HG03139 (cell line): ENCODE data around the gene FAM171A1.

Experiments
- ATAC-seq: cut with Tn5 transposase; IDR thresholded peaks from one replicate; pipeline ENCODE4 v1.9.1; 2021; ENCODE audit not compliant: unreplicated experiment

FAM171A1 gene

GRCh38 chr10:15374566-15374965 is 3.5 kb upstream of the FAM171A1 start:
- ATAC-seq: no peak

- no peak for ATAC-seq
These were observed 3.1 kb upstream of the FAM171A1 start for GRCh38 chr10:15374156-15374555.

GRCh38 chr10:15373199-15373598 is 2.1 kb upstream of the FAM171A1 start:
- ATAC-seq: no peak

GRCh38 chr10:15370212-15370855 is 755 bp downstream of the FAM171A1 start:
- ATAC-seq: peak; percentile 34

- no peak for ATAC-seq
These were observed 1.6 kb downstream of the FAM171A1 start for GRCh38 chr10:15369256-15370211.

- ATAC-seq: no peak
These were observed 2.8 kb downstream of the FAM171A1 start for GRCh38 chr10:15368101-15368855.

- no peak for ATAC-seq
These were observed 3.6 kb downstream of the FAM171A1 start for GRCh38 chr10:15367296-15368085.

GRCh38 chr10:15365692-15366091 is 5.4 kb downstream of the FAM171A1 start:
- ATAC-seq: no peak

- no peak for ATAC-seq
These were observed 7.1 kb downstream of the FAM171A1 start for GRCh38 chr10:15364001-15364400.

GRCh38 chr10:15363031-15363430 is 8.1 kb downstream of the FAM171A1 start:
- ATAC-seq: no peak

- ATAC-seq: no peak
These were observed 10.0 kb downstream of the FAM171A1 start for GRCh38 chr10:15361131-15361530.

GRCh38 chr10:15360566-15360965 is 10.5 kb downstream of the FAM171A1 start:
- ATAC-seq: no peak

GRCh38 chr10:15353471-15354017 is 17.5 kb downstream of the FAM171A1 start:
- ATAC-seq: no peak

- no peak for ATAC-seq
These were observed 18.3 kb downstream of the FAM171A1 start for GRCh38 chr10:15352836-15353235.

GRCh38 chr10:15352201-15352600 is 18.9 kb downstream of the FAM171A1 start:
- no peak for ATAC-seq

GRCh38 chr10:15351099-15351820 is 19.8 kb downstream of the FAM171A1 start:
- no peak for ATAC-seq

GRCh38 chr10:15349112-15349511 is 22.0 kb downstream of the FAM171A1 start:
- no peak for ATAC-seq

GRCh38 chr10:15348579-15348978 is 22.5 kb downstream of the FAM171A1 start:
- ATAC-seq: no peak

- ATAC-seq: no peak
These were observed 23.9 kb downstream of the FAM171A1 start for GRCh38 chr10:15347150-15347549.
